ENCODE measurements around the gene GIGYF2. TPM values are rescaled to one million over a fixed set of nuclear protein-coding genes. Genes with fewer than 3 reads are reported as not detected.

The GIGYF2 gene
- total and polyA plus RNA-seq, 2 of the 13 experiments (the other 11 are each of a cell fraction or from before 2014, with no cell fraction given) = 44.9 to 73.5 TPM

GRCh38 chr2:232871835-232872736 is 175.0 kb downstream of the GIGYF2 start (continued):
- TF ChIP-seq MLX (CRISPR knock-in tag; IDR thresholded peaks at IDR 0.05) (peak; percentile 43; the same call in 1 of the 2 replicates), ZFP37 (CRISPR knock-in tag; IDR thresholded peaks at IDR 0.05; ENCODE audit: borderline replicate concordance) (no peak), MAFK (conservative IDR thresholded peaks at IDR 0.05 in 1 of 2, IDR thresholded peaks at IDR 0.05 in 1 of 2; ENCODE audit: low read length in 2 of 2) (no peak), ZNF44 (CRISPR knock-in tag; IDR thresholded peaks at IDR 0.05) (no peak; the same call in 1 of the 2 replicates), ZNF775 (CRISPR knock-in tag; IDR thresholded peaks at IDR 0.05; ENCODE audit: borderline replicate concordance) (no peak), GATA4 (IDR thresholded peaks at IDR 0.05; ENCODE audit: borderline replicate concordance, low read depth) (peak; percentile 53; the same call in 1 of the 2 replicates), PRMT3 (CRISPR knock-in tag; IDR thresholded peaks at IDR 0.05; ENCODE audit: borderline replicate concordance, low read depth) (no peak), NAIF1 (CRISPR knock-in tag; IDR thresholded peaks at IDR 0.05; ENCODE audit: borderline replicate concordance) (no peak), IRX3 (CRISPR knock-in tag; IDR thresholded peaks at IDR 0.05; ENCODE audit: borderline replicate concordance, low read depth) (peak; percentile 79; the same call in 1 of the 2 replicates), RBM22 (optimal IDR thresholded peaks at IDR 0.05; ENCODE audit: low read length) (no peak), RELA (CRISPR knock-in tag; IDR thresholded peaks at IDR 0.05) (no peak), ZNF644 (CRISPR knock-in tag; IDR thresholded peaks at IDR 0.05; ENCODE audit: low read depth) (peak; percentile 70), HOXA7 (CRISPR knock-in tag; IDR thresholded peaks at IDR 0.05) (no peak), ZNF383 (CRISPR knock-in tag; IDR thresholded peaks at IDR 0.05; ENCODE audit: borderline replicate concordance) (peak; percentile 61; the same call in 1 of the 2 replicates), ARID4A (CRISPR knock-in tag; IDR thresholded peaks at IDR 0.05; ENCODE audit: borderline replicate concordance) (peak; percentile 63; the same call in 1 of the 2 replicates), ZNF18 (CRISPR knock-in tag; IDR thresholded peaks at IDR 0.05; ENCODE audit: insufficient replicate concordance) (no peak), IKZF5 (CRISPR knock-in tag; IDR thresholded peaks at IDR 0.05) (peak; percentile 75; the same call in 1 of the 2 replicates), MXD3 (CRISPR knock-in tag; IDR thresholded peaks at IDR 0.05) (no peak)
